Ishikawa (cell line): ENCODE measurements around the gene NR2E1.

ENCODE experiments used
- CEBPB ChIP-seq: IDR thresholded peaks from 2 replicates; pipeline ENCODE4 v1.6.1; 2012
- CREB1 ChIP-seq: IDR thresholded peaks from 2 replicates; pipeline ENCODE4 v1.6.1; 2012; ENCODE audit warnings: low read depth
- EGR1 ChIP-seq: IDR thresholded peaks from 2 replicates; pipeline ENCODE4 v1.6.1; 2012
- EP300 ChIP-seq: IDR thresholded peaks from 2 replicates; pipeline ENCODE4 v1.6.1; 2012; ENCODE audit warnings: borderline replicate concordance
- FOXM1 ChIP-seq: IDR thresholded peaks from 2 replicates; pipeline ENCODE4 v1.6.1; 2012; ENCODE audit warnings: low read depth, borderline replicate concordance
- MAX ChIP-seq: IDR thresholded peaks from 2 replicates; pipeline ENCODE4 v1.6.1; 2012
- NFIC ChIP-seq: IDR thresholded peaks from 2 replicates; pipeline ENCODE4 v1.6.1; 2012
- RAD21 ChIP-seq: IDR thresholded peaks from 2 replicates; pipeline ENCODE4 v1.6.1; 2012; ENCODE audit warnings: low read depth
- REST ChIP-seq: IDR thresholded peaks from 2 replicates; pipeline ENCODE4 v1.6.1; 2012; ENCODE audit warnings: low read depth, mild to moderate bottlenecking
- TAF1 ChIP-seq: IDR thresholded peaks from 2 replicates; pipeline ENCODE4 v1.6.1; 2012; ENCODE audit warnings: low read depth, mild to moderate bottlenecking
- TCF12 ChIP-seq: IDR thresholded peaks from 2 replicates; pipeline ENCODE4 v1.6.1; 2012; ENCODE audit warnings: low read depth
- TEAD4 ChIP-seq: IDR thresholded peaks from 2 replicates; pipeline ENCODE4 v1.6.1; 2012
- USF1 ChIP-seq: IDR thresholded peaks from 2 replicates; pipeline ENCODE4 v1.6.1; 2012
- YY1 ChIP-seq: IDR thresholded peaks from 2 replicates; pipeline ENCODE4 v1.6.1; 2012; ENCODE audit warnings: low read depth
- ZBTB7A ChIP-seq: IDR thresholded peaks from 2 replicates; pipeline ENCODE4 v1.6.1; 2012; ENCODE audit warnings: low read depth

The NR2E1 gene

GRCh38 chr6:108164543-108164814, 1.3 kb upstream of the NR2E1 start:
- TF ChIP-seq NFIC (no peak), EGR1 (no peak), ZBTB7A (no peak), FOXM1 (no peak), TEAD4 (no peak), RAD21 (no peak), TCF12 (no peak), MAX (no peak), USF1 (no peak), TAF1 (no peak), CREB1 (no peak), YY1 (no peak), EP300 (no peak), REST (no peak), CEBPB (no peak)

GRCh38 chr6:108164815-108165706, 761 bp upstream of the NR2E1 start:
- TF ChIP-seq TEAD4 = no peak
- TF ChIP-seq USF1 = no peak
- TF ChIP-seq TAF1 = no peak
- TF ChIP-seq RAD21 = no peak
- no peak for TF ChIP-seq CEBPB
- TF ChIP-seq TCF12 = no peak
- TF ChIP-seq YY1 = no peak
- no peak for TF ChIP-seq FOXM1

- TF ChIP-seq MAX (no peak), RAD21 (no peak), YY1 (no peak), EP300 (no peak), EGR1 (no peak), ZBTB7A (no peak), REST (no peak), TEAD4 (no peak), CEBPB (no peak), FOXM1 (no peak), USF1 (no peak), CREB1 (no peak), TAF1 (no peak)
These were observed 1.0 kb downstream of the NR2E1 start for GRCh38 chr6:108166664-108167448.

GRCh38 chr6:108167449-108168089, 1.7 kb downstream of the NR2E1 start:
- TF ChIP-seq REST (no peak), EGR1 (no peak), YY1 (no peak), FOXM1 (no peak), EP300 (no peak), CREB1 (no peak), TCF12 (no peak), NFIC (no peak)
